ENCODE data around the gene APBA1. TPM values are rescaled to one million over a fixed set of nuclear protein-coding genes. Genes with fewer than 3 reads are reported as not detected.

Gene APBA1
- total and polyA plus RNA-seq, 2 of the 8 experiments (the other 6 are each of a cell fraction or from before 2014, with no cell fraction given) = 0.36 to 0.60 TPM

DNA sequence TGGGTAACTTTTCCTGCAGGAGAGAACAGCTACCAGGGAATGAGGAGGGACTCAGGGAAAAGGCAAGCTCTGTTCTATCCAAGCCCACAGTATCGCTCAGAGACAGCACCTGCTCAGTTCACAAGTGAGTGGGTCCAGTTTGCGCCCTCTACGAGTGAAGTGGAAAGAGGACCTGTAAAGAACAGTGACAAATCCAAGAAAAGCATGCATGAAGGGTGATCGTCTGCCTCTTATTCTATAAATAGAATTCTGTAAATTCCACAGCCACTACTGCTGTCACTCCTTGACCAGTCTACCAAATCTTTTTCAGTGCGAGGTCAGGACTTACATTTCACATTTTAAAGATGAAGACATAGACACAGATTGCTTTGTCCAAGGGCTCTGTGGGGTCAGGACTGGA lies 229.7 kb downstream of the APBA1 start:
- CTCF ChIA-PET (ENCODE audit: partially characterized antibody) = interaction anchor here (0.9 to 1.8 kb wide), 6 partner anchors 11 to 103 kb away, joined by 3 to 6 read pairs (median 4); no protein-coding TSS in a partner anchor
- no peaks in the 10 kb centered on the region for H3K36me3 ChIP-seq (ENCODE audit: control insufficient read depth in 2 of 4, insufficient read depth in 4 of 4, low read length in 3 of 4)

More for the DNA sequence above, 229.7 kb downstream of the APBA1 start:
- 89% methylated on average over 5 of the region's 5 CpGs; no CpG with 5 or more reads in 1 of the 2 experiments for WGBS, 2 experiments (ENCODE audit: extremely low coverage in 1 of 2, insufficient coverage in 1 of 2, insufficient read length in 1 of 2, insufficient replicate concordance in 2 of 2, low coverage in 1 of 2, low lambda C conversion rate in 2 of 2, missing lambda C conversion rate in 1 of 2)
- no peak overlapping the region for H2BK5ac ChIP-seq (ENCODE audit: low read depth, low read length)
- no peak overlapping the region for H3K4ac ChIP-seq (replicated peaks; ENCODE audit: insufficient read length, low read depth, low read length)
- no peak overlapping the region for H2BK20ac ChIP-seq (ENCODE audit: low read length)
- H4K91ac ChIP-seq (replicated peaks; ENCODE audit: insufficient read length, low read length) = no peak overlapping the region
- no peak overlapping the region for H3K18ac ChIP-seq (ENCODE audit: extremely low read depth, low read length)
- H4K8ac ChIP-seq (ENCODE audit: extremely low read depth, insufficient read depth, low read length) = no peak overlapping the region
- H4K20me1 ChIP-seq (replicated peaks in 1 of 2; ENCODE audit: control insufficient read depth in 1 of 2, insufficient read depth in 2 of 2, low read length in 2 of 2) = no peaks in the 10 kb centered on the region
- H3K27me3 ChIP-seq (replicated peaks in 1 of 4; ENCODE audit: control insufficient read depth in 3 of 4, extremely low read depth in 1 of 4, insufficient read depth in 3 of 4, low read length in 3 of 4) = no peaks in the 10 kb centered on the region
- no peaks in the 10 kb centered on the region for H3K79me2 ChIP-seq (ENCODE audit: control insufficient read depth in 1 of 2, insufficient read depth in 2 of 2, low read length in 2 of 2)
- H3K27ac ChIP-seq (ENCODE audit: low read depth, low read length) = no peak overlapping the region
- H2BK12ac ChIP-seq (ENCODE audit: low read depth, low read length) = no peak overlapping the region
- DNase-seq (ENCODE audit: low read depth in 1 of 2, low spot score in 2 of 2) (no peak), FAIRE-seq (no peak)
- no peak overlapping the region for H3K56ac ChIP-seq (replicated peaks; ENCODE audit: insufficient read length, low read depth, low read length)
- TF ChIP-seq, protein P1, sequence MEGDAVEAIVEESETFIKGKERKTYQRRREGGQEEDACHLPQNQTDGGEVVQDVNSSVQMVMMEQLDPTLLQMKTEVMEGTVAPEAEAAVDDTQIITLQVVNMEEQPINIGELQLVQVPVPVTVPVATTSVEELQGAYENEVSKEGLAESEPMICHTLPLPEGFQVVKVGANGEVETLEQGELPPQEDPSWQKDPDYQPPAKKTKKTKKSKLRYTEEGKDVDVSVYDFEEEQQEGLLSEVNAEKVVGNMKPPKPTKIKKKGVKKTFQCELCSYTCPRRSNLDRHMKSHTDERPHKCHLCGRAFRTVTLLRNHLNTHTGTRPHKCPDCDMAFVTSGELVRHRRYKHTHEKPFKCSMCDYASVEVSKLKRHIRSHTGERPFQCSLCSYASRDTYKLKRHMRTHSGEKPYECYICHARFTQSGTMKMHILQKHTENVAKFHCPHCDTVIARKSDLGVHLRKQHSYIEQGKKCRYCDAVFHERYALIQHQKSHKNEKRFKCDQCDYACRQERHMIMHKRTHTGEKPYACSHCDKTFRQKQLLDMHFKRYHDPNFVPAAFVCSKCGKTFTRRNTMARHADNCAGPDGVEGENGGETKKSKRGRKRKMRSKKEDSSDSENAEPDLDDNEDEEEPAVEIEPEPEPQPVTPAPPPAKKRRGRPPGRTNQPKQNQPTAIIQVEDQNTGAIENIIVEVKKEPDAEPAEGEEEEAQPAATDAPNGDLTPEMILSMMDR (IDR thresholded peaks at IDR 0.05; ENCODE audit: control extremely low read depth in 1 of 3, insufficient read depth in 1 of 3, low read depth in 1 of 3, low read length in 3 of 3) = no peak
- no peak for TF ChIP-seq CHD2 (IDR thresholded peaks at IDR 0.05; ENCODE audit: low read length)
- no peak for TF ChIP-seq CTBP2 (IDR thresholded peaks at IDR 0.05; ENCODE audit: borderline replicate concordance, insufficient read depth, insufficient read length, low read length)
- no peak overlapping the region for H2BK15ac ChIP-seq (ENCODE audit: low read length)
- no peaks in the 10 kb centered on the region for H3K79me1 ChIP-seq (ENCODE audit: low read depth, low read length)
- no peak overlapping the region for H3K9ac ChIP-seq (replicated peaks in 1 of 4; ENCODE audit: extremely low read depth in 1 of 4, low read depth in 3 of 4, low read length in 3 of 4)
- H2BK120ac ChIP-seq (replicated peaks; ENCODE audit: low read depth, low read length) = no peak overlapping the region
- H3K14ac ChIP-seq (ENCODE audit: insufficient read length) = no peak overlapping the region
- peaks cover 4 to 6% of the 10 kb centered on the region in 2 experiments; a peak in 1 of 4 replicates for H3K9me3 ChIP-seq (ENCODE audit: insufficient read depth in 2 of 2, low read depth in 1 of 2, low read length in 1 of 2)
- H2AK5ac ChIP-seq (ENCODE audit: low read depth, low read length) = no peak overlapping the region
- no peaks in the 10 kb centered on the region; a peak in 2 of 7 replicates for H3K4me1 ChIP-seq (replicated peaks in 1 of 4; ENCODE audit: control insufficient read depth in 3 of 4, insufficient read depth in 4 of 4, low read length in 3 of 4)
- no peak overlapping the region for H2AFZ ChIP-seq (ENCODE audit: low read length)
- H3K23me2 ChIP-seq (ENCODE audit: low read depth, low read length) = no peaks in the 10 kb centered on the region; the same call in 1 of the 2 replicates
- no peak overlapping the region for H3K4me2 ChIP-seq (ENCODE audit: insufficient read depth in 1 of 2, low read depth in 2 of 2, low read length in 2 of 2)
- POLR2A ChIA-PET (ENCODE audit: partially characterized antibody) = no interaction called here
- no peak overlapping the region for H3K23ac ChIP-seq (ENCODE audit: insufficient read length)
- no peak overlapping the region for H3K4me3 ChIP-seq (ENCODE audit: extremely low read depth in 1 of 4, insufficient read depth in 2 of 4, low read depth in 3 of 4, low read length in 4 of 4)
- no peak overlapping the region for H4K5ac ChIP-seq (ENCODE audit: insufficient read length, low read depth, low read length)

All from H1 (cell line).